Lower leg skin (tissue), 3 donors: ENCODE data around the gene CYFIP1.

Source experiments
- POLR2A ChIP-seq, 2 donors: fragments of 450-650 bp; IDR thresholded peaks; one replicate each; pipeline ENCODE4 v1.6.1; 2016 to 2017; ENCODE audit warnings: antibody characterized with exemption in 2 of 2, mild to moderate bottlenecking in 1 of 2, moderate library complexity in 1 of 2
- TF ChIP-seq, protein P1 (sequence below), 3 donors: fragments of 450-650 bp; IDR thresholded peaks; one replicate each; pipeline ENCODE4 v1.5.1; 2016; ENCODE audit warnings: antibody characterized with exemption in 3 of 3, mild to moderate bottlenecking in 3 of 3, moderate library complexity in 2 of 3

DNA sequence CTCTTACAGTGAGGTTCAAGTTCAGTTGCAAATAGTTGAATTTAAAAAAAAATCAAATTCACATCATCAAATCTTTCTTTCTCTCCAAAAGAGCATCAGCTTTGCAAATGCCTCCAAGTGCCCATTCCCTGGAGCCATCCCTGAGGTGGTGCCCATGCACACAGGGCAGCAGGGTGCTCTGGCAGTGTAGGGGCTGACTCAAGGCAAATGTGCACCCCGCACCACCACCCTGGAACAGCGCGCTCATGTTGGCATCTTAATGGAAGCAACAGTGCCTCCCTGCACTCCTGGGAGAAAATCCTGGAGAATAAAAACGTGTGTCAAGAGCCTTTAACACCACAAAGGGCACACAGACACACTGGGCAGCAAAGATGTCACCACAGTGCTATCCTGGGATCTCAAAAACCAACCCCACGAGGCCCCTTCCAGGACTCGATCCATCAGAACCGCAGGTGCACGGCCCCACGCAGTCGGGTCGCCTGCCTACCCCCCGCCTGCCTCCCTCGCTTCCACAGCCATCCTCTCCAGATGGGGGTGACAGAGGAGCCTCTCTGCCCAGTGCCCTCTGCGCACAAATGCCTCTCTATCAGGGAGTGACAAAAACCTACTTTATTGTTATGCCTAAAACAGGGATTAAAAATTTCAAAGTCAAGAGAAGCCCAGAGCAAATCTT is 90.9 kb downstream of the CYFIP1 start:
- TF ChIP-seq, protein P1, sequence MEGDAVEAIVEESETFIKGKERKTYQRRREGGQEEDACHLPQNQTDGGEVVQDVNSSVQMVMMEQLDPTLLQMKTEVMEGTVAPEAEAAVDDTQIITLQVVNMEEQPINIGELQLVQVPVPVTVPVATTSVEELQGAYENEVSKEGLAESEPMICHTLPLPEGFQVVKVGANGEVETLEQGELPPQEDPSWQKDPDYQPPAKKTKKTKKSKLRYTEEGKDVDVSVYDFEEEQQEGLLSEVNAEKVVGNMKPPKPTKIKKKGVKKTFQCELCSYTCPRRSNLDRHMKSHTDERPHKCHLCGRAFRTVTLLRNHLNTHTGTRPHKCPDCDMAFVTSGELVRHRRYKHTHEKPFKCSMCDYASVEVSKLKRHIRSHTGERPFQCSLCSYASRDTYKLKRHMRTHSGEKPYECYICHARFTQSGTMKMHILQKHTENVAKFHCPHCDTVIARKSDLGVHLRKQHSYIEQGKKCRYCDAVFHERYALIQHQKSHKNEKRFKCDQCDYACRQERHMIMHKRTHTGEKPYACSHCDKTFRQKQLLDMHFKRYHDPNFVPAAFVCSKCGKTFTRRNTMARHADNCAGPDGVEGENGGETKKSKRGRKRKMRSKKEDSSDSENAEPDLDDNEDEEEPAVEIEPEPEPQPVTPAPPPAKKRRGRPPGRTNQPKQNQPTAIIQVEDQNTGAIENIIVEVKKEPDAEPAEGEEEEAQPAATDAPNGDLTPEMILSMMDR (IDR thresholded peaks at IDR 0.05), result no peak
- no peak for TF ChIP-seq POLR2A (IDR thresholded peaks at IDR 0.05)
